ENCODE results near the gene DNAJA1.
A peak's percentile ranks its signal among the peaks of the same experiment; 100 is the strongest.

DNAJA1 gene

DNA sequence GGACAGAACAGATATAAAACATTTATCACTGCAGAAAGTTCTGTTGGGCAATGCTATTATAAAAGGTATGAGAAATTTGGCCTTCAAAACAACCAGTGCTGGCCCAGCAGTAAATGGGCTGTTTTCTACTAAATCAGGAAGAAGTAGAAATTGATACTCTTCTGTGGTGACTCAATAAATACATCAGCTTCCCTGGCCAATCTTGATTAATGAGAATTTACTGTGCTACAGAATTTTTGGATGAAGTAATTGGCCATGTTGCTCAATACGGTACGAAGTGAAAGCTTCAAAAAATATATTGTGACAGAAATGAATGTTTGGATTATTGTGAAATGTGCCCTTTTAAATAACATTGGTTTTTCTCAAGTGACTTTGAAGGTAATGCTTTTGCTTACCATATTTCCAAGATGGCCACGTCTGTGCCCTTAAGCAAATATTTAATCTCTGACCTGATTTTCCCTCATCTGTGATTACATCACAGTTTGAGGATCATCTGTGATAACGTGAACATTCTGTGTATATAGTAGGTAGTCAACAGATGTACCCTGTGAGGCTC lies 4.2 kb downstream of the DNAJA1 start:
- no peak for DNase-seq (ENCODE audit: low spot score)

DNA sequence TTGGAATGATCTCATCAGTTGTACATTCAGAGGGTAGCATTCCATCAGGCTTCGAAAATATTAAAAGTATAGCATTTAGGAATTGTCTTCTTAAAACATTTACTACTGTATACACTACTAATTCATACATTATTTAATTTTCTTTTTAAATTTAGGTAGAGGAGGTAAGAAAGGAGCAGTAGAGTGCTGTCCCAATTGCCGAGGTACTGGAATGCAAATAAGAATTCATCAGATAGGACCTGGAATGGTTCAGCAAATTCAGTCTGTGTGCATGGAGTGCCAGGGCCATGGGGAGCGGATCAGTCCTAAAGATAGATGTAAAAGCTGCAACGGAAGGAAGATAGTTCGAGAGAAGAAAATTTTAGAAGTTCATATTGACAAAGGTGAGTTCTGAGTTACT lies 5.2 kb downstream of the DNAJA1 start:
- no peak for DNase-seq (ENCODE audit: low spot score)

DNA sequence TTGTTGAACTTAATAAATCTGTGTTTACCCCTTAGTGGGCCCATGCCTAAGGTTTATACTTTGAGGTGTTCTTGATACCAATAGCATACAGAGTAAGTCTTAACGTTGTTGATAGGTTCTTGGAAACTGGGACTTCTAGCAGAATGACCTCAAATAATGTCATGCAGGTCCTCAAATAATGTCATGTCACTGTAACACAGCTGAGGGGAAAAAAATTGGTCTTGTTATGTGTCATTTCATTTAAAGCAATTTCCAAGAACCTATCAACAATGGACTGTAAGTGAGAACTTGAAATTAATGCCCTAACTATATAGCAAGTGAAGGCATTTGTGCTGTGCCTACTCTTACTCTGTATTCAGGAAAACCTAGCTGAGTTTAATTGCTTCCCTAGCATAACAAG lies 7.2 kb downstream of the DNAJA1 start:
- no peak for DNase-seq (ENCODE audit: low spot score)

DNA sequence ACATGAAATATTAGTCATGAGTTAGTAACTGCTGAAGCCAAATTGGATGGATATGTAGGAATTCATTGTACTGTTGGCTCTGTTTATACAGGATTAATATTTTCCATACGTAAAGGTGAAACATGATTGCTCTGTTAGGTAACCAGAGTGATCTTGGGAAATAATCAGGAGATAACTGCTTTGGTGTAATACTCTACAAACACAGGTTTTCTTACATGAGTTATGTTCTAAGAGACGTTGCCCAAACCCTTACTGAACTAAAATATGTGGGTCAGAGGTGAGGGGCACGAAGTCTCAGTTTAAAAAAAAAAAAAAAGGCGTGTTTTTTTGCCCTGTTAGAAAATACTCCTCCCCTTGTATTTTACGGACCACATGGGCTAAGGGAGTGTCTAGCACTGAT lies 7.8 kb downstream of the DNAJA1 start:
- DNase-seq (ENCODE audit: low spot score), result no peak

DNA sequence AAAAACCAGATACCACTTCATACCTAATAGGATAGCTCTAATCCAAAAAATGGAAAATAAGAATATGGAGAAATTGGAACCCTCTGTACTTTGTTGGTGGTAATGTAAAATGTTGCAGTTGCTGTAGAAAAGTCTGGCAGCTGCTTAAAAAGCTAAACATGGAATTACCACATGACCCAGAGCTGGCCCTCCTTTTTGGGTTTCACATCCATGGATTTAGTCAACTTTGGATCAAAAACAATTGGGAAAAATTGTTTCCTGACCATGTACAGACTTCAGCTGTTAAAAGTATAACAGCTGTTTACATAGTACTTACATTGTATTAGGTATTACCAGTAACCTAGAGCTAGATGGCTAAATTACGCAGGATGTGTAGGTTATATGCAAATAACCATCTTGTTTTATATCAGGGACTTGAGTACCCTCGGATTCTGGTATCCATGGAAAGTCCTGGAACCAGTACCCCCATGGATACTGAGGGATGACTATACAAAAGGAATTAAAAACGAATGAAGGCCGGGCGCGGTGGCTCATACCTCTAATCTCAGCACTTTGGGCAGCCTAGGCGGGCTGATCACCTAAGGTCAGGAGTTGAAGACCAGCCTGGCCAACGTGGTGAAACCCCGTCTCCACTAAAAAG lies 15.8 kb downstream of the DNAJA1 start:
- DNase-seq (ENCODE audit: low spot score), result no peak

DNA sequence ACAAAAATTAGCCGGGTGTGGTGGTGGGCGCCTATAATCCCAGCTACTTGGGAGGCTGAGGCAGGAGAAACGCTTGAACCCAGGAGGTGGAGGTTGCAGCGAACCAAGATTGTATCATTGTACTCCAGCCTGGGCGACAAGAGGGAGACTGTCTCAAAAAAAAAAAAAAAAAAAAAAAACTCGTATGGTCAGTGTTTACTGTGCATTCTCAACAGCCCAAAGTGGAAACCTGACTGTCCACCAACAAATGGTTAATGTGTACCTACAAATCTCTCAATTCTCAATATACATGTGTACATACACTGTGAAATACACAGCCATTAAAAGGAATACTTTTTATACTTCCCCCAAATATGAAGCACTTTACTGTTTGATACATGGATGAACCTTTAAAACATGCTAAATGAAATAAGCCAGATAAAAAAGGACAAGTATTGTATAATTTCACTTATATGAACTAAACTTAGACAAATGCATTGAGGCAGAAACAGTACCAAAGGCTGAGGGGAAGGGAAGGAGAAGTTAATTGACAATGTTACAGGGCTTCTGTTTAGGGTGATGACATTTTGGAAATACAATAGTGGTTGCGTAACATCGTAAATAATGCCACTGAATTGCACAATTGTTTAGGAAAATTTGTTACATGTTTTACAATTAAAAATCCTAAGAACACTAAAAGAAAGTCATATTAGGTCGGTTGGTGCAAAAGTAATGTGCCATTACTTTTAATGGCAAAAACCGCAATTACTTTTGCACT lies 16.5 kb downstream of the DNAJA1 start:
- DNase-seq (ENCODE audit: low spot score), result no peak

DNA sequence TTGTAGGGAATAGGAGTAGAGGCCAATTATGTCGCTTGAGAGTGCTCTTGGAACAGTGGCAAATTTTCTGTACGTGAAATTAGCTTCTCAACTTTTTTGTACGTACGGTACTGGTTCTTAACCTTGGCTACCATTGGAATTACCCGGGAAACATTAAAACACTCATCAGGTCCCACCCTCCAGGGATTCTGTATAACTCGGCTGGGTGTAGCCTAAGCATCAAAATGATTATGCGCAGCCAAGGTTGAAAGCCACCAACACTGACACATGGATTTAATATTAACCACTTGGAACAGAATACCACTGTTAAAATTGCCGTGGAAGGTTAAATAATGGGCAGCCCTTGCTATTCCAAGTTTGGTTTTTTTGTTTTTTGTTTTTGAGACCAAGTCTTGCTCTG lies 17.4 kb downstream of the DNAJA1 start:
- no peak for DNase-seq (ENCODE audit: low spot score)

DNA sequence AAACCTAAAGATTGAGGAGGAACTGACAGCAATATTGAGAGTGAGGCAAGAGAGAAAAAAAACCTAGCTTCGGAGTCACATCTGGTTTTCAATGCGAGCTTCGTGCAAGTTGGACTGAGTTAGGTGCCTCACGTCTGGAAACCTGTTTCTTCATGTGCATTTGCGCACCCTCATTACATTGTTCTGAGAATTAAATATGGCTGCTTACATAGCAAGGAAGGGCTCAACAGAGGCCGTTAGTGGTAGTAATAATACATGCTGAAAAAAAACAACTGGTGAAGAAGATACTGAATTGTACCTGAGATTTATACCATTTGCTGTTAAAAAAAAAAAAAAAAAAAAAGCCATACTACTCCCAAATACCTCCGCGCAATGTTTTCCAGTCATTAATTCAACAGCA lies 18.6 kb downstream of the DNAJA1 start:
- no peak for DNase-seq (ENCODE audit: low spot score)

DNA sequence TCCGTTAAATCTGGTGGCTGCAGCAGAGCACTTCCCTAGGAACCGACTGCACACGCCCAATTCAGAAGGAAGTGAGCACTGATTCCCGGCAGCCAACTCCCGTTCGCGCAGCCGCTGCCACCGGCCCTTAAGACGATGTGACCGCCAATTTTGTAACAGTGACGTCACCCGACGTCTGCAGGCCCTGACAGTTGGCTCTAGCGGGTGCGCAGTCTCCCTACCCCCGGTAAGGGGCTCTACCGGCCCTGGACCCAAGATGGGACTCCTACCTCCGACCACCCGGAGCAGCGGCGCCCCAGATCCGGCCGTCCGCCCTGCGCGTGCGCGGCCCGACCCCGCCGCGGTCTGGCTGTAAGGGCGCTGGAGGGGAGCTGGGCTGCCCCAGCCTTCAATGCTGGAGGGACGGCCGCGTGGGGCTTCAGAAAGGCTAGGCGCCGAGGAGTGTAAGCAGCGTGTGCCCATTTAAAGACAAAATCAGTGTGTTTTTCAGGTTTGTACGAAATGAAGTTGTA lies 19.1 kb downstream of the DNAJA1 start:
- DNase-seq (ENCODE audit: low spot score), result peak; percentile 80

DNA sequence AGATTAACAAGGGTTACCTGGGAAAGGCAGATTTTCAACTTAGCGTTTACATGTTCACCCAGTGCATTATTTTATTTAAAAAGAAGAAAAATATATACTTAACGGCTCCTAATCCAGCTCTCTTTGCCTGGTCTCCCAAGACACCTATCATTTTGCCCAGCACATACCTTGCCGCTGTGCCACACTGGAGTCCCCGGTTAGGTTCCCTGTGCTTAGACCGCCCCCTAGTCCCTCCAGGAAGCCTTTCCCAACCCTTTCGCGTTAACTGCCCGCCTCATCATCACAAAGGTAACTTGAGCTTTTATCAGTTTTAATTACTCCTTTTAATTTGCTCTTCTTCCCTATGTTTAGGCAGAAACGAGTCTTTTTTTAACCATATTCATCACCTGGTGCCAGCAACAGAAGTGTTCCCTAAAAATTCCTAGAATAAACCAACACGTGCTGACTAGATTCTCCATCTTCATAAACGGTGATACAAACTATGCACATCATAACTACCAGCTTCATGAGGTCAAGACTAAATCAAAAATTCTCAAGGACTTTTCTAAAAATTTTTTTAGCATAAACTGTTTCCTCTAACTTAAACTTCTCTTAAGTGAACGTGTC lies 19.7 kb downstream of the DNAJA1 start:
- DNase-seq (ENCODE audit: low spot score), result peak; percentile 61

DNA sequence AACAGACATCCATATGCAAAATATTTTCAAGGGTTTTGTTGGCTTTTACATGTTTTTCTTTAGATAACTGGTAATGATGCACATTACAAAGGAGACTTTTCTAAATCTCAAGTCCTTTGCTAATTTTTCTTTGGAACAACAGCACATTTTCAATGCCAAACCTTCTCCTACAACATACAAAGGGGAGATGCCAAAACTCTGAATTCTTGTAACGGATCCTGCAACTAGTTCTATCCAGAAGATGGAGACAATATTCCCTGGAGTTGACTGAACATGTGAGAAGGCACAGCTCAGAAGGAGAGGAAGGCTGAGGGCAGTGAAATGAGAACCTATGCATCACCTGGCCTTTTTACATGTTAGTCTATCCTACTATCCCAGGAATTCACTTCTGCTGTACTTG lies 21.0 kb downstream of the DNAJA1 start:
- no peak for DNase-seq (ENCODE audit: low spot score)

DNA sequence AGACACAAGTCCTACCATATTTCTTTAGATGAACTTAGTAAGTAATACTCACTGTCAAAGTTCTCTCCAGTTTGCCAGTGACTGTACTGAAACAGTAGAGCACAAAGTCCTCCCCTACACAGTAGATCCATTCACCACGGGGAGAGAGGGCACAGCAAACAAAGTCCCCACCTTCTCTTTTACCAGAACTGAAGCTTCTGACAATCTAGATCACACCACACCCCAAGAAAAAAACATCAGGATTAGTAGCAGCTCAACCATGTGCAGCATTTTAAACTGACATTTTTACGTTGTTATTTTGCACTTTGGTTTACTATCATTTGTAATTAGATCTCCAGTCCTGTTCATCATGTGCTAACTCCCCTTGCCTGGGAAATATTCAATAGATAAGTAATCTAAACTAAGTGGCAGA lies 23.0 kb downstream of the DNAJA1 start:
- no peak for DNase-seq (ENCODE audit: low spot score)

DNA sequence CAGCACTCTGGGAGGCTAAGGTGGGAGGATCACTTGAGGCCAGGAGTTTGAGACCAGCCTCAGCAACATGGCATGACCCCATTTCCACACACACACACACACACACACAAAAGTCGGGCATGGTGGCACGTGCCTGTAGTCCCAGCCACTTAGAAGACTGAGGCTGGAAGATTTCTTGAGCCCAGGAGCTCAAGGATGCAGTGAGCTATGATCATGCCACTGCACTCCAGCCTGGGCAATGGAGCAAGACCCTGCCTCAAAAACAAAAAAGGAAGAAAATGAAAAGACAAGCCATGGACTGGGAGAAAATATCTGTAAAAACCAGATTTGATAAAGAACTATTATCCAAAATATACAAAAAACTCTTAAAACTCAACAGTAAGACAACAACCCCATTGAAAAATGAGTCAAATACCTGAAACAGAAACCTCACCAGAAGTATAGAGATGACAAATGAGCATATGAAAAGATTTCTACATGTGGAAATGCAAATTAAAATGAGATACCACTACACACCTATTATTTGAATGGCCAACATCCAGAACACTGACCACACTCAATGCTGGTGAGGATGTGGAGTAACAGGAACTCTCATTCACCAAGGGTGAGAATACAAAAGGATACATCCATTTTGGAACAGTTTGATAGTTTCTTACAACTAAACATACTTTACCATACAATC lies 24.7 kb downstream of the DNAJA1 start:
- no peak for DNase-seq (ENCODE audit: low spot score)

DNA sequence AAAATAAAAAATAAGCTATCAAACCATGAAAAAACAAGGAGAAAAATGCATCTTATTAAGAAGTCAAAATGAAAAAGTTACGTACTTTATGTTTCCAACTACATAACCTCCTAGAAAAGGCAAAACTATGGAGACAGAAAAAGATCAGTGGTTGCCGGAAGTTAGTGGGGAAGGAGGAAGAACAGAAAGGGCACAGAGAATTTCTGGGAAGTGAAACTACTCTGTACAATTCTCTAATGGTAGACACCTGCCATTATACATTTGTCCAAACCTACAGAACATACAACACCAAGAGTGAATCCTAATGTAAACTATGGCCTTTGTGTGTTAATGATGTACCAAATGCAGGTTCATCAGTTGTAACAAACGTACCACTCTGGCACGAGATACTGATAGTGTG lies 26.1 kb downstream of the DNAJA1 start:
- no peak for DNase-seq (ENCODE audit: low spot score)

DNA sequence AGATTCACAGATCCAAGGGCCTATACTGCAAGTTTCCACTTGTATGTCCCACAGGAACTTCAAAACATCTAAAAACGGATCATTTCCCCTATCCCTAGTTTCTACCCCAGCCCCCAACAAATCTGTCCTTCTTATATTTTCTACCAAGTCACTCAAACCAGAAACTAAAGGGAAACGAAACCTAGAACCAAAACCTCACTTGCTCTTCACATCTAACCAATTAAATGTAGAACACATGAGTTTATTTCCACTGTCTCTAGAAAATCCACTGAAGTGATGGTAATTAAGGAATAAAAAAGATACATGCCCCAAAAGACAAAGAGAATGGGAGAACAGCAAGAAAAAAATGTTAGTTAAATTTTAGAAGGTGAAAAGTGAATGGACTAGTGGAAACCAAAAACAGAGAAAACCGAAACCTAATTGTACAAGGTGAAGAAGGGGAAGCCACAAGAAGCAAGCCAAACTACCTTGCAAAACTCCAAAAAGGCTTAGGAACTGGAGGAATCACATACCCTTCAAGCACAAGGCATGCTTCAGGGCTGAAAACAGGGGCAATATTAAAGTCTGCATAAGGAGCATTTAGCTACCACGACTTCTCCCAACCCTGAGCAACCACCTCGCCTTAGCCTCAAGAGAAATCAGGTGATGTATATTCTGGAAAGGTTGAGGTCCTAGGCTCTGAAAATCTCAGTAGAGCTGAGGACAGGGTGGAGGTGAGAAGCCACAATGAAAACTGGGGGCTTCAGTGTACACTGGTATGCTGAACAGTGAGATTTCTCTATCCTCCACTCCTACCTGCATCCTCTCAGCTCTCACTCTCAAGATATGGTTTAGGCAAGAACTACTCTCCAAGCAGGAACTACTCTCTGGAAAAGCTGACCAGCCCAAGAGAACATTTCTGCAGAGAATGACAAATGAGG lies 40.3 kb downstream of the DNAJA1 start:
- DNase-seq (ENCODE audit: low spot score), result no peak

DNA sequence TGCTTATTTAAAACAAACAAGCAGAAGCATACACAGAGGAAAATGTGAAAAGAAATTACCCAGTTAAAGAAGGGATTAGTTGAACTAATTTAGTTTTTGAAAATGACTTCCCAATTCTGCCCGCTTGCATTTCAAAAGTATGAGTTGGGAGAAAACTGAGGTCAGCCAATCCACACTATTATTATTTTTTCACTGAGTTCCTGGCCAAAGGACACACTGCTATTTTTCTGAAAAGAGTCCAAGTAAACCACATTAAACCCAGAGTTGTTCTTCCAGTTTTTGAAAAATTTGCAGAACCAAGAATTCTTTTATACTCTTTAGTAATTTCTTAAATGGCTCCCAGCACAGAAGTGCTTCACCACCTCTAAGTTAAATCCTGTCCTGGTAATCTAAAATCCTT lies 43.9 kb downstream of the DNAJA1 start:
- no peak for DNase-seq (ENCODE audit: low spot score)

DNA sequence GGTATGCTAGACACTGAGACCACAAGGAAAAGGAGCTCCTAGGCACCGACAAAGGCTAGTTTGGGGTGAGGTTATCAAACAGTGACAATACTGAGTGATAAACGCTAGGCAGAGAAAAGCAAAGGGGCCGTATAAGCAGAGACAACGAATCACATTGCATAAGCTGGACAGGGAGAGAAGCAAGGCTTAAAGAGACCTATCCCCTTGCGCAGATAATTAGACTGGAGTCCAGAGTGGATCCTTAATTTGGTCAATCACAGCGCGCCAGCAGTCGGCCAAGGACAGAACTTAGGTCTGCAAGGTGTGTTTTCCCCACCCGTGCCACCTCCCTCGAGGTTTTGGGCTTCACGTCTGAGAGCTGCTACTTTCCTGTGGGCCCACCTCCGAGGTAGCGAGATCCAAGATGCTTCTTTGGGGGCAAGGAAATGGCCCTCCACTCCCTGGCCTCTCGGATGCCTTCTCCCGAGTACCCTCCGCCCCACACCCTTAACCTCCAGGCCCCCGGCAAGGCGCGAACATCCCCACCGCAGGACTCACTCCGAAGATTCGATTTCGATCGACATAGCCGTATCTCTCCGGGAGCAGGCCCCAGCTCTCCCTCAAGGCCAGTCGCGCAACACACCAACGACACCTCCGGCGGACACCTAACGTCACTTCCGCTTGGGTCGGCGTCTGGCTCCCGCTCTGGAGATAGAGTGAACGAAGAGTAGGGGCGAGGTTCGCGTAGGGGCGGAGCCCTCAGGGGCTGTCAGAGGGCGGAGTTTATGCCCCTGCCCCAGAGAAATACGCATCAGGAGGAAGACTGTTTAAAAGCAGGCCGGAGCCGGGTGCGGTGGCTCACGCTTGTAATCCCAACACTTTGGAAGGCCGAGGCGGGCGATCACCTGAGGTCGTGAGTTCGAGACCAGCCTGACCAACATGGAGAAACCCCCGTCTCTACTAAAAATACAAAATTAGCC lies 51.3 kb downstream of the DNAJA1 start, which contains the start of gene SMU1:
SMU1 (minus strand) TSS at position 629 of the 959 bp plus-strand sequence; CDS start at position 563, 66 bp downstream.
- DNase-seq (ENCODE audit: low spot score), result peak; percentile 97

DNA sequence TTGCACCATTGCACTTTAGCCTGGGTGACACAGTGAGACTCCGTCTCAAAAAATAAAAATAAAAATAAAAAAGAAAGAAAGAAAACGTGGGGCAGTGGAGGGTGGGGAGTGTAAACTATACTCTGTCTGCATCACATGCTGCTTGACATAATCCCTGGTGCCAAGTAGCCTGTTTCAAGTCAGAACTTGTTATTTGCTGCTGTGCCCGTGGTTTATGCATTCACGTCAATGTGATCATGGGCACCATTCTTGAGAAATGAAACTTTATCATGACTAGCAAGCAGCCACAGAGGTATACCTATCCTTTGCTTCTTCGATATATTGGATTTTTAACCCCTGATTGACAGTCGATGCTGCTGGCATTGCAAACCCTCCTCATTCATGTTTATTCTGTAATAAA lies 55.5 kb downstream of the DNAJA1 start:
- DNase-seq (ENCODE audit: low spot score), result no peak

DNA sequence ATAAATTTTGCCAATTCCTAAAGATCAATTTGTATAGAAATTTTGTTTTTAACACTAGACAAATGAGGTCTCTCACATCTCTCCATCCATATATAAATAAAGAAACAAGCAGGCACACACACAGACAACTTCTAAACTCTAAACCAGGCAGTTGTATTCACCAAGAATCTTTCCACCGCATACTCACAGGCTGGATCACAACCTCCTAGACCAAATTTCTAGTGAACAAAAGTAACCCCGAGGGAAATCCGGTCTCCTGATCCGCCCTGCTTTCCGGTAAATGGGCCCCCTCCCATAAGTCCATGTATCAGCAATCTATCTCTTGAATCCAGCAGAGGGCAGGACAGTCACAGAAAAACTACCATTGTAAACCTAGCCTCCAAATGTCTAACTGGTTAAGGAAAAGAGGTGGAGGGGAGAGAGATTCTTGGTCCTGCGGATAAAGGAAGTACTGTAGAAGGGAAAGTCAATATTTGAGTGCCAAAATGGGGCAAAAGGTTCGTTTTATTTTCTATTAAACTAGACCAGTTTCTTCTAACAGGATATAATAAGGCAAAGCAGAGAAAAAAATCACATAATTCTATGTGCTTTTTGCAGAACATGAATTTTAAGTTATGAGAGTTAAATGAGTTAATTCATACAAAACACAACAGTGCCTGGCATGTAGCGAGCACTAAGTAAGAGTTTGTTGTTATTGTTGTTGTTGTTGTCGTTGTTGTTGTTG lies 56.2 kb downstream of the DNAJA1 start:
- peak; percentile 76 for DNase-seq (ENCODE audit: low spot score)

Data from SW480 (cell line).